Measurements from ENCODE around the gene RNF7.

The RNF7 gene

DNA sequence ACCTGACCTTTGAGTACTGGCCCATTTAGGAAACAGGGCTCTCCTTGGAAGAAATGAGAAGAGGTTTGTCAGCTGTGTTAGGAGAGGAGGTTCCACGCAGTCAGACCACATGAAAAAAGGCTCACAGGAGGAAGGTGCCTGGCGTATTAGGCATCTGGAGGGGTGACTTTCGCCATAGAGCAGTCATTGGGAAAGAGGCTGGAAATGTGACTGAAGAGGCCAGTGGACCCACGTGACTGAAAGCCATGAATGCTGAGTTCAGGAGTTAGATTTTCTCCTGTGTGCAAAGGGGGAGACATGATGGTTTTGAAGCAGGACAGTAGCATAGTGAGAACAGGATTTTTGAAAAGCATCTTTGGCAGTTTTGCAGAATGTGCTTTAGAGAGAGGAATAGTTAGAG, 29.7 kb upstream of the RNF7 start:
- no peak for DNase-seq (ENCODE audit: low read depth, low spot score)
- TF ChIP-seq, protein P1, sequence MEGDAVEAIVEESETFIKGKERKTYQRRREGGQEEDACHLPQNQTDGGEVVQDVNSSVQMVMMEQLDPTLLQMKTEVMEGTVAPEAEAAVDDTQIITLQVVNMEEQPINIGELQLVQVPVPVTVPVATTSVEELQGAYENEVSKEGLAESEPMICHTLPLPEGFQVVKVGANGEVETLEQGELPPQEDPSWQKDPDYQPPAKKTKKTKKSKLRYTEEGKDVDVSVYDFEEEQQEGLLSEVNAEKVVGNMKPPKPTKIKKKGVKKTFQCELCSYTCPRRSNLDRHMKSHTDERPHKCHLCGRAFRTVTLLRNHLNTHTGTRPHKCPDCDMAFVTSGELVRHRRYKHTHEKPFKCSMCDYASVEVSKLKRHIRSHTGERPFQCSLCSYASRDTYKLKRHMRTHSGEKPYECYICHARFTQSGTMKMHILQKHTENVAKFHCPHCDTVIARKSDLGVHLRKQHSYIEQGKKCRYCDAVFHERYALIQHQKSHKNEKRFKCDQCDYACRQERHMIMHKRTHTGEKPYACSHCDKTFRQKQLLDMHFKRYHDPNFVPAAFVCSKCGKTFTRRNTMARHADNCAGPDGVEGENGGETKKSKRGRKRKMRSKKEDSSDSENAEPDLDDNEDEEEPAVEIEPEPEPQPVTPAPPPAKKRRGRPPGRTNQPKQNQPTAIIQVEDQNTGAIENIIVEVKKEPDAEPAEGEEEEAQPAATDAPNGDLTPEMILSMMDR (IDR thresholded peaks at IDR 0.05; ENCODE audit: low read depth, low read length) = no peak
- no peak overlapping the region for H3K4me3 ChIP-seq (ENCODE audit: low read depth, low read length)
- in situ Hi-C loops (cut with HindIII; ENCODE audit: low sequenced_read_pairs) = no loop called here

- DNase-seq (ENCODE audit: low read depth, low spot score) = no peak
- H3K4me3 ChIP-seq (ENCODE audit: low read depth, low read length) = no peak overlapping the region
- TF ChIP-seq, protein P1 (IDR thresholded peaks at IDR 0.05; ENCODE audit: low read depth, low read length) = no peak
- in situ Hi-C loops (cut with HindIII; ENCODE audit: low sequenced_read_pairs) = no loop called here
Measured at GRCh38 chr3:141709126-141709770, 28.9 kb upstream of the RNF7 start.

DNA sequence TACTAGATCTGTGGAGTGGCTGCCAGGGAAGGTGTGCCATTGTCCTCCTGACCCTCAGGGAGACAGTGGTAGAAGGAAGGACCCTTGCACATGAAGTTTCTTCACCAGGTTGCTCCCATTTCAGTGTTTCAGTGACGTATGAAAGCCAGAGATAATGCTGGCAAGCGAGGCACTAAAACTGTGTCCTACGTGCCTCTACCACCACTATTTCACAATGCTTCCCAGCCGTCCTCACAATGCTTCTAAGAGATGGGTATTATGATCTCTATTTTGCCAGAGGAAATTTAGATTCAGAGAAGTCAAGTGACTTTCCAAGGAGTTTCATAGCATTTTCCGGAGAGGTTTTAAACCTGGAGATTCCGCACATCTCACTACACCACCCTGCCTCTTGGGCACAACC, 28.0 kb upstream of the RNF7 start:
- DNase-seq (ENCODE audit: low read depth, low spot score) = no peak
- in situ Hi-C loops (cut with HindIII; ENCODE audit: low sequenced_read_pairs) = no loop called here
- TF ChIP-seq, protein P1 (IDR thresholded peaks at IDR 0.05; ENCODE audit: low read depth, low read length) = no peak
- no peak overlapping the region for H3K4me3 ChIP-seq (ENCODE audit: low read depth, low read length)

GRCh38 chr3:141710888-141711616, 27.0 kb upstream of the RNF7 start:
- DNase-seq (ENCODE audit: low read depth, low spot score) = peak; percentile 75
- no peak overlapping the region for H3K4me3 ChIP-seq (ENCODE audit: low read depth, low read length)
- in situ Hi-C loops (cut with HindIII; ENCODE audit: low sequenced_read_pairs) = no loop called here
- TF ChIP-seq, protein P1 (IDR thresholded peaks at IDR 0.05; ENCODE audit: low read depth, low read length) = no peak

- TF ChIP-seq, protein P1 (IDR thresholded peaks at IDR 0.05; ENCODE audit: low read depth, low read length) = no peak
- no peak for DNase-seq (ENCODE audit: low read depth, low spot score)
- in situ Hi-C loops (cut with HindIII; ENCODE audit: low sequenced_read_pairs) = no loop called here
- no peak overlapping the region for H3K4me3 ChIP-seq (ENCODE audit: low read depth, low read length)
Measured at GRCh38 chr3:141714671-141715070, 23.4 kb upstream of the RNF7 start.

DNA sequence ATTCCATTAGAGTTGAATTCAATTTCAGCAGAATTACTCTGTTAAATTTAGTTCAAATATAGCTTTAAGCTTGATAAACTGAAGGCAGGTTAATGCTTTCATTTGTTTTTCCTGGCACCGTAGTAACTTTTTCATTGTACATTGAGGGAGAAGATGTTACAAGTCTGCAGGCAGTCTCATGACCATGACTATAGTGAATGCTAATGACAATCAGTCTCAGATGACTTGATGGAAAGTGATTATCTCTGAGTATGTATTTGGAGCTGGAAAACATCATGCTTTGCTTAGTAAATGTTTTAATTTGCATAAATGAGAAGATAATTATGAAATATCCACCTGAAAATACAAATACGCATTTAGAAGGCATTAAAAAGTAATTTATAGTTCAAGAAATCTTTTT, 16.0 kb upstream of the RNF7 start:
- in situ Hi-C loops (cut with HindIII; ENCODE audit: low sequenced_read_pairs) = no loop called here
- no peak overlapping the region for H3K4me3 ChIP-seq (ENCODE audit: low read depth, low read length)
- no peak for DNase-seq (ENCODE audit: low read depth, low spot score)
- TF ChIP-seq, protein P1 (IDR thresholded peaks at IDR 0.05; ENCODE audit: low read depth, low read length) = no peak
